Activated CD4-positive, alpha-beta T cell treated with anti-CD3 and anti-CD28 coated beads for 1 hour (primary cell): ENCODE results near the gene MUC20.
"Not testable (repeated sequence)": the region's sequence is repeated elsewhere in the genome, so short reads cannot be mapped to it uniquely, and the experiment has no call there.

Experiments used
- DNase-seq: peaks from one replicate; pipeline ENCODE4 v3.0.0-alpha.2; 2020

The MUC20 gene

DNA sequence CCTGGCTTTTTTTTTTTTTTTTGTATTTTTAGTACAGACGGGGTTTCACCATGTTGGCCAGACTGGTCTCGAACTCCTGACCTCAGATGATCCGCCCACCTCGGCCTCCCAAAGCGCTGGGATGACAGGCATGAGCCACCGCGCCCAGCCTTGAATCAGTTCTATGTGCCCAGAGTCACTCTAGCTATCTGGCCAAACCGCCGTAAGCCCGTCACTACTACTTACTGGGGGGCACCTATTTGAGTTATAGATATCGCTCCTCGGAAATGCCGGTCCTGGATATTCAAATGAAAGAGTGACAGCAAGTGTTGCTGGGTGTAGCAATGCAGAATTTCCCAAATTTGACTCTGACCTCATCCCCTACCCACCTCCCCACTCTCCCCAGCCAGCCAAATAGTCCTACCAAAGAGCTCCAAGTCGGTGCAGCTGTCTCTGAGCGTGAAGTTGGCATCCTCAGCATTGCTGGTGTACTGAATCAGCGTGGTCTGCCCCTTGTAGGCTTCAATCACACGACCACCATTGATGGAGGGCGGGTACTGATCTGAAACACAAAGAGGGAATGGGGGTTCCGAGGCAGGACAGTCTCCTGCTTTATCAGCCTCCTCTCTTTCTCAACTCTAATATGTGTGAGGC, 38.1 kb downstream of the MUC20 start:
- DNase-seq: no peak

DNA sequence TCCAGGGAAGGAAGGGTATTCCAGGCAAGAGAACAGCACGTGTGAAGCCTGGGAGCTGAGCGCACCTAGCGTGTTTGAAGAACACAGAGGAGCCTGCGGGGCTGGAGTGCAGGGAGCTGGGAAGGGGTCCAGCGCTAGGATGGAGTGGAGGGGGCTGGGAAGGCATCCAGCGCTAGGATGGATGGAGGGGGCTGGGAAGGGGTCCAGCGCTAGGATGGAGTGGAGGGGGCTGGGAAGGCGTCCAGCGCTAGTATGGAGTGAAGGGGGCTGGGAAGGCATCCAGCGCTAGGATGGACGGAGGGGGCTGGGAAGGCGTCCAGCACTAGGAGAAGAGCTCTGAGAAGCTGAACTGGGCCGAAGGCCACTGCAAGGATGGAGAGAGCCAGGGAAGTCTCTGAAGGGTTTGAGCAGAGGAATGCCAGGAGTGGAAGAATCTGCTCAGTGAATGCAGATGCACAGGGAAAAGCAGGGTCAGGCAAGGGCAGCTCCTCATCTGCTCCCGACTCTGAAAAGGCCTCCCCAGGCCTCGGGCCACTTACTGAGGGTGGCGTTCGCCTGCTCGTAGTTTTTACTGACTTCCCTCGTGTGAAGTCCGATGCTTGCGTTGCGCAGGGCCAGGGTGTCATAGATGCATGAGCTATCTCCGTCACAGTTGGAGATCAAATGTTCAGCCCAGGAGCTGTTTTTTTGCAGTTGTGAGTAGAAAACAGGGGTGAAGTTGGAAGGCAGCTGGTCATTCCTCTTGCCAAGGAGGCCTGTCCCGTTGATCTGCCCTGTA, 39.8 kb downstream of the MUC20 start:
- no peak for DNase-seq

DNA sequence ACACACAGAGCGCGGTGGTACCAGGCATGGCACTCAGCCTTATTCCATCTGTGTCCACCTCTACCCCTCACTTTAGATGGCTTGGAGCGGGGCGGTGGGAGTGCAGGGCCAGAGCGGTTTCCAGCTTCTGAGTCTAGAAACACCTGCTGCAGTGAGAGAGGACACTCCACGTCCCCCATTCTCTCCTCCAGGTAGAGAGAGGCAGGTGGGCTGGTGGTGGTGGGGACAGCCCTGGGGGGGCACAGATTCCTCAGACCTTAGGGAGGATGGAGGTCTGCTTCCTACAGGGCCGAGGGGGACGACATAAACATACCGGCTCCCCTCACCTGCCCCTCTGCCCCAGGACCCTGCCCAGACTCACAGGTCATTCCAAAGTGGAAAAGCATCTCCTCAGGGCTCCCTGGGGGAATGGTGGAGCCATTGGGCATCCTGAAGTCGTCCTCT, 40.4 kb downstream of the MUC20 start:
- no peak for DNase-seq

DNA sequence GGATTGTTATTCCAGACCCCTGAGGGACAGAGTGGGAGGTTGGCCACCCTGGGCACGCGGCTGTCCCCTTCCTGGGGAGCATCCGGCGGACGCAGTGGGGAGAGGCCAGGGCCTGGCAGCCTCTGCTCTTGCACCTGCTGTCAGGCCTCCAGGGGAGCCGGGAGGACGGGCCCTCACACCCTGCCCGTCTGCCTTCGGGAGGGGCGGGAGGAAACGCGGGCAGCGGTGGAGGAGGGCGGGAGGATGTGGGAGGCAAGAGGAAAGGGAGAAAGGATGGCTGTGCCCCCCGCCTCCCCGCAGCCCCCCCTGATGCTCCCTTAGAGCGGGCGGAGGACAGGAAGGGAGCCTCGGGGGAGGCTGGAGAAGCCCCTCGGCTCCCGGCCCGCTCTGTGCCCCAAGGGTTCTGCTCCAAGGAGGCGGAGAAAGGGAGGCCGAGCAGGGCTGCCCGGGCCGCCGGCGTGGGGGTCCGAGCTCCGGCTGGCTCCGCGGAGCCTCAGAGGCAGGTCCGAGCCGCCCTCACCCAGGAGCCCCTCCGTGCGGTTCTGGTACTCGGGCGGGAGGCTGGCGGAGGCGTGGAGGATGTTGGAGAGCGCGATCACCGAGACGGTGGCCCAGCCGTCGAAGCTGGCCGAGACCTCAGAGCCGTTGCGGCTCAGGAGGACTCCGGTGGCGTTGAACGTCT, 40.9 kb downstream of the MUC20 start:
- DNase-seq: no peak

DNA sequence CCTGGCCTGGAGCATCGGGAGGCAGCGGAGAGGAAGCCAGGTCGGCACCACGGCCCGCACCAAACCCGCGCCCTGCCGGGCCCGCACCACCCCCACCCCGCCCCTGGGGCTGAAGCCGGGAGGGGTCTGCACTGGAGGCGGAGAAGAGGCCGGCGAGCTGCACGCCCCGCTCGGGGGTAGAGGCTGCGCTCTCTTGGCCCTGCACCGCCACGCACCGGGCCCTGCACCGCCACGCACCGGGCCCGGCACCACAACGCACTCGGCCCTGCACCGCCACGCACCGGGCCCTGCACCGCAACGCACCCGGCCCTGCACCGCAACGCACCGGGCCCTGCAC, 41.4 kb downstream of the MUC20 start:
- no peak for DNase-seq

DNA sequence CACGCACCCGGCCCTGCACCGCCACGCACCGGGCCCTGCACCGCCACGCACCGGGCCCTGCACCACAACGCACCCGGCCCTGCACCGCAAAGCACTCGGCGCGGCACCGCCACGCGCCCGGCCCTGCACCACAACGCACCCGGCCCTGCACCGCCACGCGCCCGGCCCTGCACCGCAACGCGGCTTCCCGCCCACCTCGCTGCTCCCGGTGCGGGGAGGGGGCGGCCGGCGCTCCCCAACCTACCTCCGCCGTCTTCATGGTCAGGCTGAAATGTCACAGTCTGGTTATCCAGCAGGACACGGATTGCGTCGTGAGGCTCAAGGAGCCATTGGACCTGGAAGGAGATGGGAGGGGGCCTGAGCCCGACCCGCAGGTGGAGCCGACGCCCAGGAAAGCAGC, 41.8 kb downstream of the MUC20 start:
- DNase-seq: no peak

DNA sequence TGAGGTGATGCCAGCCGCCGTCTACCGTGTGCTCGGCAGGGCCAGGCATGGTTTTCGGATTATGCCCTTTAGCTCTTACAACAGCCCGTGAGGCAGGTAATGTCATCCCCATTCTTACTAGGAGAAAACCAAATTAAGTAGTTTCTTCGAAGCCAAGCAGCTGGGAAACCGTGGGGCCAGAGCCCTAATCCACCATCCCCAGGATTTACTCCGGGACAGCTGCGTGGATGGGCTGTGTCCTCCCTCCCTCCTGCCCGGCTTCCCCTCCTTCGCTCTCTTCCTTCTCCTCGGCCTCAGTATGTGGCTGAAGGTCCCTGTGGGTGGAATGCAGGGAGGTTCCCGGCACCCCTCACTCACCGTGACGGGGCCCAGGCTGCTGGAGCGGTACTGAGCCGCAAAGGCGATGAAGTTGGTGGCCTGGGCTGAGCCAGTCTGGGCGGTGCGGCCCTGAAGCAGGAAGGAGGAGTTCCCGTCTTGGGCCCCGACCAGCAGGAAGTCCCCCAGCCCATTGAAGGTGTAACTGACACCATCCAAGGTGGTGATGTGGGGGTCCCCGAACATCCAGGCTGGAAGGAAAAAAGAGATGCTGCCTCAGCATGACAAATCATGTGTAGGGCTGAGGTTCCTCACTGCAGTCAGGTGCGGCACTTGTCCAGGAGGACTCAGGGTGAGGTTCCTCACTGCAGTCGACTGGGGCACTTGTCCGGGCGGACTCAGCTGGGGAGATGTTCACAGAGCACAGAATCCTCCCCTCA, 42.5 kb downstream of the MUC20 start:
- no peak for DNase-seq

DNA sequence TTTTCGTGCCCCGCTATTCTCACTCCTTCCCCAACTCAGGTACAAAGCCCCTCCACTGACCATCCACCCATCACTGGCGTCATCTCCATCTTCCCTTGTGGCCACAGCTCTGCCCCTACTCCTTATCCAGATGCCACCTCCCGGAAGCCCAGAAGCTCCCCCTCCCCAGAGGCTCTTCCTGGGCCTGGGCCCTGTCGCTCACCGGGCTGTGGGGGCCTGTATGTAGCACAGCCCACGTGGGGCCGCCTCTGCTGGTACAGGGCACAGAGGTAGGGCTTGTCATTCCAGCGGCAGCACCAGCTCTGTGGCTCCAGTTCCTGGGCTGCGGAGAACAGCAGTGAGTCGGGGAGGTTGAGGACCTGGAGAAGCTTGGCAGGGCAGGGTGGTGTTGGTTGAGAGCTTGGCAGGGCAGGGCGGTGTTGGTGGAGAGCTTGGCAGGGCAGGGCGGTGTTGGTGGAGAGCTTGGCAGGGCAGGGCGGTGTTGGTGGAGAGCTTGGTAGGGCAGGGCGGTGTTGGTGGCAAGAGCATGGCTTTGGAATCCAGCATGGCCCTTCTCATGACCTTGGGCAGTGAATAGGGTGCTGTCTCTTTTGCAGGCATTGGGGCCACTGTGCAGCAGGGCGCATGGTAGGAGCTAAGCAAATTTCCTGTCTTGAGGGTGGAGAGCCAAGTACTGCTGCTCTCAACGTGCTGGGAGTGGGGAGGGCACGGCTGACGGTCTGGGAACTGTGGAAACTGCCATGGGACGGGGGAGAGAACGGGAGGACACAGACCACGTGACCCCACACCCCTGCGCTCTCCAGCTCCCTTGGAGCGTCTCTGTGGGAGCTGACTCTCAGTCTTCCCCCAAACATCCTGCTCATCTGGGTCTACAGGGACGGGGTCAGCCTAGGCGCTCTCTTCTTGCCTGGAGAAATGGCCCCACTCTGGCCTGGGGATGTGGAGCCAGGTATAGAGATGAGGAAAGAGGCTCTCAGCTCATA, 43.4 kb downstream of the MUC20 start:
- DNase-seq: no peak

DNA sequence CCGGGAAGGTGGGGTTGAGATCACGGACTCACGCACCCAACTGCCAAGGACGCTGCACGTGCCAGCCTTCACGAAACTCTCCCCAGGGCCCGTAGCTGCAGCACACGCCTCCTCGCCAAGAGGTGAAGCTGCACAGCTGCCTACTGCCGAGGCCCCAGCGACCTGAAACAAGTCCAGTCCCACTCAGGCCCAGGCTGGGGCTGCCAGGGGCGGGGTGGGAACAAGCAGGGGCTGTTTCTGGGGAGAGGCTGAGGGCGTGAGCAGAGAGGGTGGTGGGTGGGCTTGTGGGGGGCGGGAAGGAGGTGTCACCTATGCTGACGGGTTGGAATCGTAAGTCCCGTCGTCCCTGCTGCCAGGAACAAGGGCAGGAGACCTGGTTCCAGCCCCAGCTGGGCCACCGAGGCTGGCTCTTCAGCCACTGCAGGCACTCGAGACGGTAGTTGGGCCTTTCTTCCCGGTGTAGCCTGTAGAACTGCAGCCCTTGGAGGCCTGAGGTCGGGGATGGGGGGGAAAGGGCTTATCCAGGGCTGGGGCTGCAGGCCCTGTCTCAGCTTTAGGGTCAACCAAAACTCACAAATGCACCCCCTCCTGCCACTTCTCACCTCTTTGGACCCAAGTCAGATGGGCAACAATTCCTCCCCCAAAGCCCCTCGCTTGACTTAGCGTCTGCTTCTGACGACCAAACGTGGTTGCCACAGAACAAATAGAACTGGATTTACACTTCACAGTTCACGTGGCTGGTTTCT, 44.4 kb downstream of the MUC20 start:
- DNase-seq: no peak

DNA sequence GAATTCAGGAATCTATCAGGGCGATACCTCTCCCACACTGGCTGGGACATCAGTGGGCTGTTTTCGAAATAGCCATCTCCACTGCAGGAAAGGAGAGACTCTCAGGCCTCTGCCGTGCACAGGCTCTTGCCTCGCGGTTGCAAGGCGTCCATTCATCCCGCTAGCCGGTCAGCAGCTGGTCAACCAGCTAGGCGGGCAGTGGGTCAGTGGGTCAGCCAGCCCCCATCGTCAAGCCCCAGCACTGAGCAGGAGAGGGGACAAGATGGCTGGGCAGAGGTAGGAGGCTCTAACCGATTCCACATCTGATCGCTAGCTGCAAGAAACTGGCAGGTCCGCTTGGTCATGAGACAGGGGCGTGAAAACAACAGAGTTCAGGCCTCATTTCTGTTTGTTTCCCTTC, 45.9 kb downstream of the MUC20 start:
- no peak for DNase-seq

DNA sequence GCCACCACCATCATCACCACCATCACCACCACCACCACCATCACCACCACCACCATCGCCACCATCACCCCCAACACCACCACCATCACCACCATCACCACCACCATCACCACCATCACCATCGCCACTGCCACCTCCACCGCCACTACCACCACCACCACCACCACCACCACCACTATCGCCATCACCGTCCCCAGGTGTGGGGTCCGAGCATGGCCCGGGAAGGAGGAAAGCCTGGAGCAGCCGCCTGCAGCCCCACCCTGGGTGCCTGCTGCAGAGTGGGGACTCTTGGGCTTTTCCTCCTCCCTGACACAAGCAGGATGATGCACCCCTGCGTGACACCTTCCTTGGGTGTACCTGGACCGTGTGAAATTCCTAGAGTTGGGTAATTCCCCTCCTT, 47.0 kb downstream of the MUC20 start:
- no peak for DNase-seq

DNA sequence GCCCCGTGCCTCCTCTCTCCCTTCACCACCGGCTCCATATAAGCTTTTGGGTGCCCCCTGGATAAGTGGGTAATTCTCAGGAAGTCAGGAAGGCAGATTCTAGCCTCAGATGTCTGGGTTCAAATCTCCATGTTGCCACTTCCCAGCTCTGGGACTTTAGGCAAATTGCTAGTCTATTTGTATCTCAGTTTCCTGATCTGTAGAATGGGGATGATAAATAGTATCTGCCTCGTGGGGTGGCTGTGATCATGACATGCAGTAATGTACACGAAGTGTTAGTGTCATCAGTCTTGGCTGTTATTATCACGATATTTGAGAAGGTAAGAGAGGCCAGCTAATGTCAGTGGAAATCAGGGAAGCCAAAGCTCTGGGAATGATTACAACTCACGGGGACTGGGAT, 47.6 kb downstream of the MUC20 start:
- no peak for DNase-seq

DNA sequence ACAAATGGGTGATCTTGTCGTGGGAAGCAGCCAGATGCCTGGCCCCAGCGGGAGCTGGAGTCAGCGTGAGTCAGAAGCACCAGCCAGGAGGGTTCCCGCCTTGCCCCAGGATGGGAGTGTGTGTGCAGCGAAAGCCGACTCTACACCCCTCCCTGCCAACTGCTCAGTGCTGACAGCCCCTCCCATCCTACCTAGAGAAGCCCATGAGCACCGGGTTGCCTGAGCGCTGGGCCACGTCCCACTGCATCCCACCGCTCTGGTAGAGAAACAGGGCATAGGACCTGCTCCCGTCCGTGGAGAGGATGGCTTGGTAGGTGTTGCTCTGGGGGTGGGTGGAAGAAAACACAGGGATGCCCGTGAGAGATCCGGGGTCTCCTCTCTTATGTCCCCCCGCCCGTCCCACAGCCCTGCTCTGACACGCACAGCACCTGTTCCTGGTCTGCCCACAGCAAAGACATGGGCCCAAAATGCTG, 48.1 kb downstream of the MUC20 start:
- DNase-seq: no peak

DNA sequence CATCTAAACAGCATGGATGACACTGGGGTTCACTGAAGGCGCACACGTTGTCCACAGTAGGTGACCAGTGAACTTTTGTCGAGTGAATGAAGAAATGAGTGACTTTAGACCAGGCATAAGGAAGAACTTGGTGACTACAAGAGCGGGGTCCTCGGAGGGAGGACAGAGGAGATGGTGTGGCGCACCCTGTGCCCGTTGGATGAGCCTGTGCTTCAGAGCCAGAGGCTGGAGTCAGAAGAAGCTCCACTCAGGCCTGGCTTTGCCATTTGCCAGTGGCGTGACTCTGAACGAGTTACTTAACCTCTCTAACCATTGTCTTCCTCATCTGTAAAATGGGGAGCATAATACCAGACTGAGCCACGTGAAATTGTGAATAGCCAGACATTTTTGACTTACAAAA, 48.8 kb downstream of the MUC20 start:
- DNase-seq: no peak

DNA sequence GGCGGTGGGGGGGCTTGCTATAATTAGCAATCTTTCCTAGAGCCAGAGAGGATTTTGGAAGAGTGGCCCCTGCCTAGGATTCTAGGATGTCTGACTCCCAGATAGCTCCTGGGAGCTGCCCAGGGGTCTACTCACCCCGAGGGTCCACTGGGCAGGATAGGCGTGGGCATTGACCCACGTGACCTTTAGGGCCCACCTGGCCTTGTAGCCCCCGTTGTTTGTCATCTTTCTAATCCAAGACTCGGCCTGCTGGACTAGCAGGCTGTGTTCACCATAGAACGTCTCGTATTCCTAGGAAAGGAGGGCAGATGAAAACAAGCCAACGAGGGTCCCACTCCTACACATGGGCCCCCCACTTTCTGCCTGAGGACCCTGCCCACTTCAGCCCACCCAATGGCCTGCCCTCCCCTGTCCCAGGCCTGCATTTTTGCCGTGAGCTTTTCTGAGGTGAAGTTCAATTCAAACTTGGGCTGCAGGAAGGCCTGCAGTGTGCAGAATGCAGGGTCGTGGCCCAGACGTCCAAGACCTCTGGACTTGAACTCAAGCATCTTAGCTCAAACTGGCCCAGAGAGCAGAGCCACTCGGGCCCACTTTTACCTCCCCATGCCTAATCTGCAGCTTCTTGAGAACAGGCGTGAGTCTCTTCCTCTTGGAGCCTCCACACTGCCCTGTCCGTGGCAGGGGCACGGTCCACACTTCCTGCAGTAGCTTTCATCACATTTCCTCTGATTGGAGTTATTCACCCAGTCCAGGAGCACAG, 49.5 kb downstream of the MUC20 start:
- no peak for DNase-seq

DNA sequence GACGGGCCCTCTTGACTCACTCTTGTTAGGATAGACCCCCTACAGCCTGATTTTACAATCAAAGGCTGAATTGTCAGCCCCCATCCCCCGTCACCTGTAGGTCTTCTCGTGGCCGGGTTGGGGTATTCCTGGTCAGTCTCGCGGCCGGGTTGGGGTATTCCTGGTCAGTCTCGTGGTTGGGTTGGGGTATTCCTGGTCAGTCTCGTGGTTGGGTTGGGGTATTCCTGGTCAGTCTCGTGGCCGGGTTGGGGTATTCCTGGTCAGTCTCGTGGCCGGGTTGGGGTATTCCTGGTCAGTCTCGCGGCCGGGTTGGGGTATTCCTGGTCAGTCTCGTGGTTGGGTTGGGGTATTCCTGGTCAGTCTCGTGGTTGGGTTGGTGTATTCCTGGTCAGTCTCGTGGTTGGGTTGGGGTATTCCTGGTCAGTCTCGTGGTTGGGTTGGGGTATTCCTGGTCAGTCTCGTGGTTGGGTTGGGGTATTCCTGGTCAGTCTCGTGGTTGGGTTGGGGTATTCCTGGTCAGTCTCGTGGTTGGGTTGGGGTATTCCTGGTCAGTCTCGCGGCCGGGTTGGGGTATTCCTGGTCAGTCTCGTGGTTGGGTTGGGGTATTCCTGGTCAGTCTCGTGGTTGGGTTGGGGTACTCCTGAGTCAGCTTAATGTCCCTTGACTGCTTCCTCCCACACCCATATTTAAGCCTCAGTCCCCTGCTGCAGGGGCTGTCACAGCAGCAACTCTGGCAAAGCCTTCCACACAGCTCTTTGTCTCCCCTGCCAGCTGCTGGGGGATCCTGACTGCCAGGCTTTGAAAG, 50.3 kb downstream of the MUC20 start:
- not testable (repeated sequence) for DNase-seq

DNA sequence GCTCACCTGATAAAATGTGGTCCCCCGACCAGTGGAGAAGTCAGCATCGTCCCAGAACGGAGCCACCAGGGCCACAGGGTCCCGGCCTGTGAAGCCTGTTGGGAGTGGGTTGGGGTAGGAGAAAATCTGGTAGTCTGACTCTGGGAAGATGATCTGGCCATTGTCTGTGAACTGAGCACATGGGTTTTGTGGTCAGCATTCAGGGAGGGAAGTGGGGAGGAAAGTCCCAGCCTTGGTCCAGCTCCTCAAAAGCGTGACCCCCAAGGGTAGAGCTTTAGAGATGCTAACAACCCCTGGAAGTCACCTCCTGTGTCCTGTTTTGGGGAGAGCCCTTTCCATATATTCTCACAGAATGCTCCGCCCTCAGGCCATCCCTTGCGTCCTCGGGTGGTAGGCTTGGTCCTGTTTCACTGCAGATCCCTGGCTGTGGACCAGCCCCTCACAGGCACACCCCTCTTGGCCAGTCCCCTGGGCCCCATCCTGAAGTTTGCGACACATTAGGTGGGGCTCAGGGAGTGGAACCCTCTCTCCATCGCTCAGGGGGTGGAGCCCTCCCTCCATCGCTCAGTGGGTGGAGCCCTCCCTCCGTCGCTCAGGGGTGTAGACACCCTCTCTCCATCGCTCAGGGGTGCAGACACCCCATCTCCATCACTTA, 51.0 kb downstream of the MUC20 start:
- no peak for DNase-seq

DNA sequence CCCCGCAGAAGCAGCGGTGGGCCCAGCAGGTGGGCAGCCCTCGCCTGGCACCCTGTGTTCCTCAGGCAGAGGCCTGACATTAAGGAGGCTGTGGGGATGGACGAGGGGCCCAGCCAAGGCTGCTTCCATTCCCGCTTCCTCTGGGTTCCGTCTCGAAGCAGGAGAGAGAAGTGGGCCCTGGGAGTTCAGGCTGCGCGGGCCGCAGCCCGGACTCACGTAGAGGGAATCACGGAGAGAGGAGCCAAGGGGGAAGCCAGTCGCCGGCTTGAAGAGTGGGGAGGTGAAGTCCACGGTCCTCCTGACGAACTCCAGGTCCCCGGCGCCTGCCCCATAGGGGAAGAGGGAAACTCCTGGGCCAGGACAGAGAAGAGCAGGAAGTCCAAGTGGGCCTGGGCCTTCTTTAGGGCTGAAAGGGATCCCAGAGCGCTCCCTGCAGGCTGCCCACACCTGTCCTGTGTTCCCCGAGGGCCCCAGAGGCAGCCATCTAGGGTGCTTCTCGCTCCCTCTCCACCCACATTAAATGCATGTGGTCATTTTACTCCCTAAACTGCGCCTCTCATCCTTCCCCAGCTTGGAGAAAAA, 53.3 kb downstream of the MUC20 start:
- no peak for DNase-seq

DNA sequence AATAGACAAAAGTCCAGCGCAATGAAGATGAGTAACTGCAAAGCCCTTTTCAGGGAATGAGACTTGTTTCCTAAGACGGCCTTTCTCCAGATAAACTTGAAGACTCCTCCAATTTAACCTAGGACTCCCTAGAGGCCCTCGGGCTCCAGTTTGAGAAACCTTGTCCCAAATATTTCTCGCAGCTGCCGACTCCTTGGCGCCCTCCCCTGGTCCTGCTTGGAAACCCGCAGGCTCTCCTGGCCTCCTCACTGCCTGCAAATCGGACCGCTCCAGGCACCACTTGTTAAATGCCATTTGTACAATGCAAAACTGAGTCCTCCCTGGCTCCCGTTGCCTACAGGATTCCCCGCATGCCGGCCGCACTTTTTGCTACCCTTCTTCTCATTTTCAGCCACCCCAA, 54.1 kb downstream of the MUC20 start:
- DNase-seq: no peak
